Vagina (tissue), 2 donors: ENCODE measurements around the gene SNUPN.

ENCODE experiments used
- CTCF ChIP-seq, 3 experiments: fragments of 450-650 bp in 2 of 3; fragments of 200-600 bp in 1 of 3; sonication (generic) in 1 of 3; IDR thresholded peaks; one replicate each; pipeline ENCODE4 v1.5.1; 2017 to 2019; ENCODE audit warnings: antibody characterized with exemption in 3 of 3, mild to moderate bottlenecking in 2 of 3, moderate library complexity in 2 of 3
- POLR2A ChIP-seq, 2 donors: fragments of 450-650 bp; IDR thresholded peaks; one replicate each; pipeline ENCODE4 v1.6.1; 2017; ENCODE audit warnings: antibody characterized with exemption in 2 of 2, mild to moderate bottlenecking in 2 of 2, moderate library complexity in 2 of 2

GRCh38 chr15:75646112-75646943, 20.8 kb upstream of the SNUPN start:
- TF ChIP-seq CTCF (IDR thresholded peaks at IDR 0.05) (no peak), POLR2A (IDR thresholded peaks at IDR 0.05) (no peak)
